Measurements from ENCODE around the gene ODAD4. TPM values are rescaled to one million over a fixed set of nuclear protein-coding genes. Genes with fewer than 3 reads are reported as not detected.

Gene ODAD4
- total and polyA plus RNA-seq, 2 of the 8 experiments (the other 6 are each of a cell fraction or from before 2014, with no cell fraction given): 0.48 to 1.3 TPM

DNA sequence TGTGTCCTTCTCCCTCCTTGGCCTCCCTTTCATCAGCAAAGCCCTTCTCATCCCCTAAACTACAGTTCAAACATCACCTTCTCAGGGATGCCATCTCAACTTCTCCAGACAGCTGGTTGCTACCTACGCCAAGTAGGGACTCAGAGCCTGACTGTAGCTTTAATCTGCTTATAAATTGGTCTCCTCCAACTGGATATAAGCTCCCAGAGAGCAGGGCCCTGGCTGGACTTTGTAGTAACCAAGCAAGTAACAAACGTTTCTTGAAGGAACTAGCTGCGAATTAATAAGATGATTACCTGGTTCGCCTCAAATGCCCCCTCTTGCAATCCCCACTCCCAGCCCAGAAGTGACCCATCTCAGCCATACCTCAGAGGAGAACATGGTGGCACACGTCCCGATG, 47.7 kb upstream of the ODAD4 start:
- H2BK15ac ChIP-seq (ENCODE audit: low read length): no peak overlapping the region
- peaks cover 59 to 98% (median 84%) of the 10 kb centered on the region in 4 experiments for H3K36me3 ChIP-seq (ENCODE audit: control insufficient read depth in 2 of 4, insufficient read depth in 4 of 4, low read length in 3 of 4)
- no peak for DNase-seq (ENCODE audit: low read depth in 1 of 2, low spot score in 2 of 2)
- H3K18ac ChIP-seq (ENCODE audit: extremely low read depth, low read length): no peak overlapping the region
- no peak overlapping the region for H2BK12ac ChIP-seq (ENCODE audit: low read depth, low read length)
- no peak overlapping the region for H4K91ac ChIP-seq (replicated peaks; ENCODE audit: insufficient read length, low read length)
- H3K27ac ChIP-seq (ENCODE audit: low read depth, low read length): no peak overlapping the region
- H2BK20ac ChIP-seq (ENCODE audit: low read length): no peak overlapping the region
- no peak overlapping the region for H3K56ac ChIP-seq (replicated peaks; ENCODE audit: insufficient read length, low read depth, low read length)
- H4K5ac ChIP-seq (ENCODE audit: insufficient read length, low read depth, low read length): no peak overlapping the region
- H2AK5ac ChIP-seq (ENCODE audit: low read depth, low read length): no peak overlapping the region
- no peak overlapping the region for H3K4me2 ChIP-seq (ENCODE audit: insufficient read depth in 1 of 2, low read depth in 2 of 2, low read length in 2 of 2)
- H3K9me3 ChIP-seq (ENCODE audit: insufficient read depth in 2 of 2, low read depth in 1 of 2, low read length in 1 of 2): no peaks in the 10 kb centered on the region
- WGBS, 2 experiments (ENCODE audit: extremely low coverage in 1 of 2, insufficient coverage in 1 of 2, insufficient read length in 1 of 2, insufficient replicate concordance in 2 of 2, low coverage in 1 of 2, low lambda C conversion rate in 2 of 2, missing lambda C conversion rate in 1 of 2): 94% methylated on average over 6 of the region's 6 CpGs; no CpG with 5 or more reads in 1 of the 2 experiments
- H3K4ac ChIP-seq (replicated peaks; ENCODE audit: insufficient read length, low read depth, low read length): no peak overlapping the region
- H3K4me1 ChIP-seq (replicated peaks in 1 of 4; ENCODE audit: control insufficient read depth in 3 of 4, insufficient read depth in 4 of 4, low read length in 3 of 4): no peaks in the 10 kb centered on the region; a peak in 1 of 7 replicates
- no peak overlapping the region for H3K23ac ChIP-seq (ENCODE audit: insufficient read length)
- no peak overlapping the region for H2BK120ac ChIP-seq (replicated peaks; ENCODE audit: low read depth, low read length)
- no peak overlapping the region for H2BK5ac ChIP-seq (ENCODE audit: low read depth, low read length)
- no peak overlapping the region for H2AFZ ChIP-seq (ENCODE audit: low read length)
- ChIA-PET POLR2A (ENCODE audit: partially characterized antibody) (interaction anchor here (0.6 to 3.4 kb wide), 8 partner anchors 11 to 97 kb away, joined by 3 to 12 read pairs (median 3); partner anchors contain the start of genes ACLY and KLHL11), CTCF (ENCODE audit: partially characterized antibody) (interaction anchor here (1.0 to 1.9 kb wide), 3 partner anchors 22 to 204 kb away, joined by 3 to 8 read pairs (median 3); partner anchors contain the start of gene JUP)
- H3K4me3 ChIP-seq (ENCODE audit: extremely low read depth in 1 of 4, insufficient read depth in 2 of 4, low read depth in 3 of 4, low read length in 4 of 4): no peak overlapping the region
- FAIRE-seq: no peak
- H3K79me2 ChIP-seq (ENCODE audit: control insufficient read depth in 1 of 2, insufficient read depth in 2 of 2, low read length in 2 of 2): peaks cover 0 to 9% of the 10 kb centered on the region in 2 experiments; a peak in 2 of 4 replicates
- peaks cover 1 to 13% of the 10 kb centered on the region in 2 experiments for H4K20me1 ChIP-seq (replicated peaks in 1 of 2; ENCODE audit: control insufficient read depth in 1 of 2, insufficient read depth in 2 of 2, low read length in 2 of 2)
- H4K8ac ChIP-seq (ENCODE audit: extremely low read depth, insufficient read depth, low read length): no peak overlapping the region
- peaks cover 2% of the 10 kb centered on the region; the same call in 1 of the 2 replicates for H3K23me2 ChIP-seq (ENCODE audit: low read depth, low read length)
- H3K79me1 ChIP-seq (ENCODE audit: low read depth, low read length): no peaks in the 10 kb centered on the region; the same call in 1 of the 2 replicates
- H3K14ac ChIP-seq (ENCODE audit: insufficient read length): no peak overlapping the region
- no peak overlapping the region for H3K9ac ChIP-seq (replicated peaks in 1 of 4; ENCODE audit: extremely low read depth in 1 of 4, low read depth in 3 of 4, low read length in 3 of 4)
- H3K27me3 ChIP-seq (replicated peaks in 1 of 4; ENCODE audit: control insufficient read depth in 3 of 4, extremely low read depth in 1 of 4, insufficient read depth in 3 of 4, low read length in 3 of 4): no peaks in the 10 kb centered on the region; a peak in 1 of 7 replicates
- no peak for TF ChIP-seq SIX5 (IDR thresholded peaks at IDR 0.05; ENCODE audit: low read depth, low read length)

Measured in H1 (cell line).